GM12878 (cell line): Measurements from ENCODE around the gene CARD10. TPM values are rescaled to one million over a fixed set of nuclear protein-coding genes. Genes with fewer than 3 reads are reported as not detected.

Experiments
- ASH2L ChIP-seq: fragments of 300-600, 200-600 bp; sonication (generic); IDR thresholded peaks from 2 replicates; pipeline ENCODE4 v1.6.1; 2017; ENCODE audit warnings: low read depth, mild to moderate bottlenecking, borderline replicate concordance
- ATF7 ChIP-seq: fragments of 450-650 bp; IDR thresholded peaks from 2 replicates; pipeline ENCODE4 v1.6.1; 2016; ENCODE audit warnings: low read depth, mild to moderate bottlenecking
- CREB1 ChIP-seq: IDR thresholded peaks from 2 replicates; pipeline ENCODE4 v1.6.1; 2012; ENCODE audit warnings: low read depth, mild to moderate bottlenecking, inconsistent platforms
- EP300 ChIP-seq, 2 experiments: fragments of 150-350 bp in 1 of 2; IDR thresholded peaks; 2 replicates each; pipeline ENCODE4 v1.6.1; 2011 to 2012; ENCODE audit warnings: low read depth in 2 of 2, low read length in 2 of 2, borderline replicate concordance in 1 of 2, improper control_type of control experiment in 1 of 2, inconsistent platforms in 1 of 2; ENCODE audit not compliant: control insufficient read depth in 1 of 2
- GATAD2B ChIP-seq: fragments of 450-650 bp; conservative IDR thresholded peaks from 2 replicates; pipeline ENCODE4 v1.6.1; 2017; ENCODE audit warnings: low read depth, mild to moderate bottlenecking, moderate library complexity
- HCFC1 ChIP-seq: fragments of 150-350 bp; IDR thresholded peaks from 2 replicates; pipeline ENCODE4 v1.6.1; 2014; ENCODE audit warnings: low read length
- HDGF ChIP-seq: fragments of 450-650 bp; IDR thresholded peaks from 2 replicates; pipeline ENCODE4 v1.6.1; 2016; ENCODE audit warnings: antibody characterized with exemption
- LARP7 ChIP-seq: fragments of 450-650 bp; IDR thresholded peaks from 2 replicates; pipeline ENCODE4 v1.6.1; 2017; ENCODE audit warnings: mild to moderate bottlenecking
- PAX5 ChIP-seq: IDR thresholded peaks from 2 replicates; pipeline ENCODE4 v1.6.1; 2011; ENCODE audit warnings: low read depth, low read length, borderline replicate concordance
- PAX8 ChIP-seq: fragments of 450-650 bp; IDR thresholded peaks from 2 replicates; pipeline ENCODE4 v1.6.1; 2017; ENCODE audit warnings: mild to moderate bottlenecking, moderate library complexity
- RBBP5 ChIP-seq: fragments of 200-600 bp; sonication (generic); conservative IDR thresholded peaks from 2 replicates; pipeline ENCODE4 v1.6.1; 2016
- RFX5 ChIP-seq: IDR thresholded peaks from 2 replicates; pipeline ENCODE4 v1.6.1; 2011; ENCODE audit warnings: low read depth, low read length, improper control_type of control experiment
- SMAD5 ChIP-seq: IDR thresholded peaks from 2 replicates; pipeline ENCODE4 v1.6.1; 2016; ENCODE audit warnings: antibody characterized with exemption, low read depth
- SUZ12 ChIP-seq: fragments of 200-600 bp; sonication (generic); IDR thresholded peaks from one replicate; pipeline ENCODE4 v1.6.1; 2018; ENCODE audit warnings: antibody characterized with exemption, mild to moderate bottlenecking; ENCODE audit not compliant: unreplicated experiment
- polyA plus RNA-seq, 11 experiments: library from polyadenylated mRNA; depleted of rRNA in 4 of 11; unstranded in 6 of 11; stranded (reverse) in 5 of 11; fragments of >200 nt; fragmentation: Nextera tagmentation in 4 of 11; fragmentation: Illumina TruSeq in 1 of 11; extraction: Ambion mirVana in 4 of 11; extraction: Trizol in 1 of 11; gene quantifications; 1 replicate in 1 of 11; 2 replicates in 10 of 11; pipeline versions ENCODE4 v1.2.1 to v1.2.3, GENCODE V29; 2011 to 2016; ENCODE audit warnings: inconsistent platforms in 2 of 11, missing spikeins in 2 of 11, low read depth in 1 of 11
- total RNA-seq, 4 experiments: library from RNA; depleted of rRNA in 3 of 4; stranded (reverse); fragments of >200 nt in 3 of 4; fragmentation: Illumina TruSeq in 1 of 4; extraction: Trizol in 1 of 4; gene quantifications; 2 replicates each; pipeline versions ENCODE4 v1.2.1 to v1.2.3, GENCODE V29; 2013 to 2021
- TF ChIP-seq, protein P1 (sequence below): fragments of 450-650 bp; IDR thresholded peaks from 2 replicates; pipeline ENCODE4 v1.6.1; 2017; ENCODE audit warnings: borderline replicate concordance
- TF ChIP-seq, protein P2 (sequence below), 3 experiments: IDR thresholded peaks in 2 of 3; conservative IDR thresholded peaks in 1 of 3; 2 replicates each; pipeline ENCODE4 v1.5.1; 2011; ENCODE audit warnings: low read depth in 3 of 3, low read length in 3 of 3, mild to moderate bottlenecking in 3 of 3, control low read depth in 2 of 3, moderate library complexity in 2 of 3, inconsistent platforms in 1 of 3, mixed read lengths in 1 of 3; ENCODE audit not compliant: control insufficient read depth in 2 of 3, insufficient read depth in 1 of 3; ENCODE audit errors: extremely low read depth in 1 of 3
- TF ChIP-seq, protein P3 (sequence below): IDR thresholded peaks from 2 replicates; pipeline ENCODE4 v1.6.1; 2011; ENCODE audit warnings: low read depth, mild to moderate bottlenecking, low read length, moderate library complexity, borderline replicate concordance; ENCODE audit errors: extremely low read depth
- TF ChIP-seq, protein P4 (sequence below): fragments of 450-650 bp; conservative IDR thresholded peaks from 2 replicates; pipeline ENCODE4 v1.6.1; 2017; ENCODE audit warnings: mild to moderate bottlenecking, moderate library complexity
- TF ChIP-seq, protein P5 (sequence below): IDR thresholded peaks from 2 replicates; pipeline ENCODE4 v1.6.1; 2011; ENCODE audit warnings: mild to moderate bottlenecking, low read depth, low read length, moderate library complexity; ENCODE audit not compliant: insufficient replicate concordance
- TF ChIP-seq, protein P6 (sequence below): fragments of 450-650 bp; IDR thresholded peaks from 2 replicates; pipeline ENCODE4 v1.6.1; 2014; ENCODE audit warnings: mild to moderate bottlenecking

Gene CARD10
- total and polyA plus RNA-seq, 10 of the 15 experiments (the other 5 are each of a cell fraction or from before 2014, with no cell fraction given) = 0.08 to 0.10 (median 0.10) TPM; not detected in 7

DNA sequence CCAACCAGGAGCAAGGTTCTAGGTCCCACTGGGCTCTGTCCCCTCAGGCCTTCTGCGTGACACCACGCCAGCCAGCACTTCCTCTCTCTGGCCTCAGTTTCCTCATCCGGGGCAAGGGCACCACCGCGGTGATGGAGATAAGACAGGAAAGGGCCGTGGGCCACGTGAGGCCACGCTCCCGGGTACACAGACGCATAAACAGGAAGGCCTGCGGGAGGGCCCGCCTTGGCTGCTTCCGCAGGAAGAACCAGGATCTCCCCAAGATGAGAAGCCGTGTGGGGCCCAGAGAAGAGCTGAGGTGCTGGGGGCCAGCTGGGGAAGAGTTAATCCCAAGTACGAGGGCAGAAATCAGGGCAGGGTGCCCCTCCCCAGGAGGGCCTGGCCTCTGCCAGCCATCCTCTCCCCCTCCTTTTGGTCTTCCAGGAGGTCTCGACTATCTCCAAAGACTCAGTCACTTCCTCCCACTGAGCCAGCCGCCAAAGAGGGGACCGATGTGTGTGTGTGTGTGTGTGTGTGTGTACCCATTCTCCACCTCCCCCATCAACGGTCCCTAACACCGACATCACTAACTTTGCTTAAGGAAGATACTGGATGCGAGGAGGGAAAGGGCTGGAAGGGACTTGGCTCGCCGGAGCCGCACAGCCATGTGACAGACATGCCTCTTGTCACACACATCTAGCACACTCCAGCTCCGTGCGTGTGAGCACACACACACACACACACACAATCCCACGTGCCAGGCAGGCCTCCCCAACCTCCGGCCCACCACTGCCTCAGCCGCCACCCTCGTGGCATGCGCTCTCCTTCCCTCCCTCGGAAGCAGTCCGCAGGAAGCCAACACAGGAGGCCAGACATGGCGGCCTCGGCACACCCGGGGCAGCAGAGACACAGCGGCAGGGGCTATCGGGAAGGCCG lies 34.5 kb downstream of the CARD10 start (continued):
- TF ChIP-seq HDGF (peak; percentile 77; the same call in 1 of the 2 replicates), LARP7 (peak; percentile 40; the same call in 1 of the 2 replicates), HCFC1 (peak; percentile 37), ATF7 (peak; percentile 72; the same call in 1 of the 2 replicates), RFX5 (no peak), CREB1 (peak; percentile 71), GATAD2B (peak; percentile 66), PAX5 (no peak), EP300 (IDR thresholded peaks at IDR 0.05; ENCODE audit: borderline replicate concordance in 1 of 2, control insufficient read depth in 1 of 2, low read depth in 2 of 2, low read length in 2 of 2) (0 out of 4 replicates have a peak, but pooled peaks of 1 of the 2 experiments have one; percentile 22), SUZ12 (no peak), RBBP5 (no peak), SMAD5 (no peak), PAX8 (no peak), ASH2L (no peak)
- TF ChIP-seq, protein P1, sequence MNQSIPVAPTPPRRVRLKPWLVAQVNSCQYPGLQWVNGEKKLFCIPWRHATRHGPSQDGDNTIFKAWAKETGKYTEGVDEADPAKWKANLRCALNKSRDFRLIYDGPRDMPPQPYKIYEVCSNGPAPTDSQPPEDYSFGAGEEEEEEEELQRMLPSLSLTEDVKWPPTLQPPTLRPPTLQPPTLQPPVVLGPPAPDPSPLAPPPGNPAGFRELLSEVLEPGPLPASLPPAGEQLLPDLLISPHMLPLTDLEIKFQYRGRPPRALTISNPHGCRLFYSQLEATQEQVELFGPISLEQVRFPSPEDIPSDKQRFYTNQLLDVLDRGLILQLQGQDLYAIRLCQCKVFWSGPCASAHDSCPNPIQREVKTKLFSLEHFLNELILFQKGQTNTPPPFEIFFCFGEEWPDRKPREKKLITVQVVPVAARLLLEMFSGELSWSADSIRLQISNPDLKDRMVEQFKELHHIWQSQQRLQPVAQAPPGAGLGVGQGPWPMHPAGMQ = no peak
- TF ChIP-seq, protein P2, sequence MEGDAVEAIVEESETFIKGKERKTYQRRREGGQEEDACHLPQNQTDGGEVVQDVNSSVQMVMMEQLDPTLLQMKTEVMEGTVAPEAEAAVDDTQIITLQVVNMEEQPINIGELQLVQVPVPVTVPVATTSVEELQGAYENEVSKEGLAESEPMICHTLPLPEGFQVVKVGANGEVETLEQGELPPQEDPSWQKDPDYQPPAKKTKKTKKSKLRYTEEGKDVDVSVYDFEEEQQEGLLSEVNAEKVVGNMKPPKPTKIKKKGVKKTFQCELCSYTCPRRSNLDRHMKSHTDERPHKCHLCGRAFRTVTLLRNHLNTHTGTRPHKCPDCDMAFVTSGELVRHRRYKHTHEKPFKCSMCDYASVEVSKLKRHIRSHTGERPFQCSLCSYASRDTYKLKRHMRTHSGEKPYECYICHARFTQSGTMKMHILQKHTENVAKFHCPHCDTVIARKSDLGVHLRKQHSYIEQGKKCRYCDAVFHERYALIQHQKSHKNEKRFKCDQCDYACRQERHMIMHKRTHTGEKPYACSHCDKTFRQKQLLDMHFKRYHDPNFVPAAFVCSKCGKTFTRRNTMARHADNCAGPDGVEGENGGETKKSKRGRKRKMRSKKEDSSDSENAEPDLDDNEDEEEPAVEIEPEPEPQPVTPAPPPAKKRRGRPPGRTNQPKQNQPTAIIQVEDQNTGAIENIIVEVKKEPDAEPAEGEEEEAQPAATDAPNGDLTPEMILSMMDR (IDR thresholded peaks at IDR 0.05 in 2 of 3, conservative IDR thresholded peaks at IDR 0.05 in 1 of 3; ENCODE audit: control insufficient read depth in 2 of 3, extremely low read depth in 1 of 3, insufficient read depth in 1 of 3, low read depth in 3 of 3, low read length in 3 of 3) = no peak
- TF ChIP-seq, protein P3, sequence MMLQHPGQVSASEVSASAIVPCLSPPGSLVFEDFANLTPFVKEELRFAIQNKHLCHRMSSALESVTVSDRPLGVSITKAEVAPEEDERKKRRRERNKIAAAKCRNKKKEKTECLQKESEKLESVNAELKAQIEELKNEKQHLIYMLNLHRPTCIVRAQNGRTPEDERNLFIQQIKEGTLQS = peak; percentile 48; the same call in 1 of the 2 replicates
- TF ChIP-seq, protein P4, sequence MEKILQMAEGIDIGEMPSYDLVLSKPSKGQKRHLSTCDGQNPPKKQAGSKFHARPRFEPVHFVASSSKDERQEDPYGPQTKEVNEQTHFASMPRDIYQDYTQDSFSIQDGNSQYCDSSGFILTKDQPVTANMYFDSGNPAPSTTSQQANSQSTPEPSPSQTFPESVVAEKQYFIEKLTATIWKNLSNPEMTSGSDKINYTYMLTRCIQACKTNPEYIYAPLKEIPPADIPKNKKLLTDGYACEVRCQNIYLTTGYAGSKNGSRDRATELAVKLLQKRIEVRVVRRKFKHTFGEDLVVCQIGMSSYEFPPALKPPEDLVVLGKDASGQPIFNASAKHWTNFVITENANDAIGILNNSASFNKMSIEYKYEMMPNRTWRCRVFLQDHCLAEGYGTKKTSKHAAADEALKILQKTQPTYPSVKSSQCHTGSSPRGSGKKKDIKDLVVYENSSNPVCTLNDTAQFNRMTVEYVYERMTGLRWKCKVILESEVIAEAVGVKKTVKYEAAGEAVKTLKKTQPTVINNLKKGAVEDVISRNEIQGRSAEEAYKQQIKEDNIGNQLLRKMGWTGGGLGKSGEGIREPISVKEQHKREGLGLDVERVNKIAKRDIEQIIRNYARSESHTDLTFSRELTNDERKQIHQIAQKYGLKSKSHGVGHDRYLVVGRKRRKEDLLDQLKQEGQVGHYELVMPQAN = peak; percentile 68
- TF ChIP-seq, protein P5, sequence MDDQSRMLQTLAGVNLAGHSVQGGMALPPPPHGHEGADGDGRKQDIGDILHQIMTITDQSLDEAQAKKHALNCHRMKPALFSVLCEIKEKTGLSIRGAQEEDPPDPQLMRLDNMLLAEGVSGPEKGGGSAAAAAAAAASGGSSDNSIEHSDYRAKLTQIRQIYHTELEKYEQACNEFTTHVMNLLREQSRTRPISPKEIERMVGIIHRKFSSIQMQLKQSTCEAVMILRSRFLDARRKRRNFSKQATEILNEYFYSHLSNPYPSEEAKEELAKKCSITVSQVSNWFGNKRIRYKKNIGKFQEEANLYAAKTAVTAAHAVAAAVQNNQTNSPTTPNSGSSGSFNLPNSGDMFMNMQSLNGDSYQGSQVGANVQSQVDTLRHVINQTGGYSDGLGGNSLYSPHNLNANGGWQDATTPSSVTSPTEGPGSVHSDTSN = no peak
- TF ChIP-seq, protein P6, sequence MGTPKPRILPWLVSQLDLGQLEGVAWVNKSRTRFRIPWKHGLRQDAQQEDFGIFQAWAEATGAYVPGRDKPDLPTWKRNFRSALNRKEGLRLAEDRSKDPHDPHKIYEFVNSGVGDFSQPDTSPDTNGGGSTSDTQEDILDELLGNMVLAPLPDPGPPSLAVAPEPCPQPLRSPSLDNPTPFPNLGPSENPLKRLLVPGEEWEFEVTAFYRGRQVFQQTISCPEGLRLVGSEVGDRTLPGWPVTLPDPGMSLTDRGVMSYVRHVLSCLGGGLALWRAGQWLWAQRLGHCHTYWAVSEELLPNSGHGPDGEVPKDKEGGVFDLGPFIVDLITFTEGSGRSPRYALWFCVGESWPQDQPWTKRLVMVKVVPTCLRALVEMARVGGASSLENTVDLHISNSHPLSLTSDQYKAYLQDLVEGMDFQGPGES = no peak
